Gastrocnemius medialis (tissue), 4 donors: ENCODE measurements around the gene MTAP. TPM values are rescaled to one million over a fixed set of nuclear protein-coding genes. Genes with fewer than 3 reads are reported as not detected.

Source experiments
- ATAC-seq, 2 donors: fragments of 150-250 bp; one replicate each; pipeline ENCODE4 v1.9.1; 2016
- DNase-seq, 2 donors: peaks; one replicate each; pipeline ENCODE4 v3.0.0-alpha.2; 2019
- H3K27ac ChIP-seq, 4 donors: fragments of 200-600 bp; sonication (generic); 1 replicate in 1 of 4; 2 replicates in 3 of 4; pipeline ENCODE4 v1.5.1; 2016 to 2018; ENCODE audit warnings: mild to moderate bottlenecking in 2 of 4, moderate library complexity in 1 of 4
- H3K27me3 ChIP-seq, 3 donors: fragments of 200-600 bp; sonication (generic) in 2 of 3; 1 replicate in 1 of 3; 2 replicates in 2 of 3; pipeline versions ENCODE4 v1.5.1 to v1.6.0; 2016 to 2019; ENCODE audit warnings: mild to moderate bottlenecking in 1 of 3, moderate library complexity in 1 of 3
- H3K36me3 ChIP-seq, 2 donors: fragments of 200-600 bp; sonication (generic) in 1 of 2; one replicate each; pipeline ENCODE4 v1.5.1; 2017 to 2018
- H3K4me1 ChIP-seq, 2 donors: fragments of 200-600 bp; sonication (generic) in 1 of 2; one replicate each; pipeline ENCODE4 v1.5.1; 2016 to 2017; ENCODE audit warnings: mild to moderate bottlenecking in 2 of 2
- H3K4me3 ChIP-seq, 4 donors: fragments of 200-600 bp; sonication (generic) in 3 of 4; 1 replicate in 1 of 4; 2 replicates in 3 of 4; pipeline ENCODE4 v1.5.1; 2016 to 2019; ENCODE audit warnings: mild to moderate bottlenecking in 2 of 4
- H3K9me3 ChIP-seq, 3 donors: fragments of 200-600 bp; sonication (generic) in 2 of 3; 1 replicate in 1 of 3; 2 replicates in 2 of 3; pipeline ENCODE4 v1.5.1; 2016 to 2019
- CTCF ChIP-seq, 5 experiments: fragments of 450-650 bp in 3 of 5; fragments of 200-600 bp in 2 of 5; sonication (generic) in 2 of 5; IDR thresholded peaks in 4 of 5; conservative IDR thresholded peaks in 1 of 5; 1 replicate in 4 of 5; 2 replicates in 1 of 5; pipeline ENCODE4 v1.5.1; 2016 to 2019; ENCODE audit warnings: antibody characterized with exemption in 5 of 5, mild to moderate bottlenecking in 3 of 5, moderate library complexity in 3 of 5
- POLR2A ChIP-seq, 2 donors: fragments of 450-650 bp; IDR thresholded peaks; one replicate each; pipeline ENCODE4 v1.6.1; 2017; ENCODE audit warnings: antibody characterized with exemption in 2 of 2, mild to moderate bottlenecking in 2 of 2, moderate library complexity in 2 of 2
- in situ Hi-C, 4 donors: fragments of 200-750 bp; cut with MboI; loops; one replicate each; pipeline versions ENCODE4 v1.15.0 to v1.8.0; 2017; ENCODE audit warnings: low sequenced_read_pairs in 4 of 4
- intact Hi-C: fragments of 100-400 bp; cut with DNase I; formaldehyde crosslinking; loops from one replicate; pipeline ENCODE4 v1.15.1; 2023; ENCODE audit warnings: low total_unique reads
- total RNA-seq, 4 donors: library from RNA; depleted of rRNA; stranded (reverse); fragments of >200 nt; gene quantifications; one replicate each; pipeline versions ENCODE4 v1.1.0 to v1.2.3, GENCODE V29; 2016

MTAP gene
- total RNA-seq, 4 donors from 2014 or later: 6.2 to 11.0 (median 9.4) TPM

- peaks cover 17 to 20% of the 10 kb centered on the region in 2 donors for H3K4me1 ChIP-seq
- H3K27ac ChIP-seq: no peak overlapping the region
- H3K9me3 ChIP-seq: no peaks in the 10 kb centered on the region
- DNase-seq: no peak
- ATAC-seq: no peak
- in situ Hi-C loops: no loop called here
- no peak overlapping the region for H3K4me3 ChIP-seq
- H3K27me3 ChIP-seq: peaks cover 96 to 100% (median 100%) of the 10 kb centered on the region in 3 donors
- H3K36me3 ChIP-seq: no peaks in the 10 kb centered on the region
- intact Hi-C loops: no loop called here
- TF ChIP-seq CTCF (IDR thresholded peaks at IDR 0.05 in 4 of 5, conservative IDR thresholded peaks at IDR 0.05 in 1 of 5): no peak
- TF ChIP-seq POLR2A (IDR thresholded peaks at IDR 0.05): no peak
These were observed 167.7 kb downstream of the MTAP start for GRCh38 chr9:21969951-21970799.

- Histone ChIP-seq H3K9me3 (no peaks in the 10 kb centered on the region), H3K27ac (no peak overlapping the region), H3K4me3 (no peak overlapping the region), H3K4me1 (peaks cover 13 to 18% of the 10 kb centered on the region in 2 donors), H3K36me3 (no peaks in the 10 kb centered on the region), H3K27me3 (peaks cover 96 to 100% (median 100%) of the 10 kb centered on the region in 3 donors)
- ATAC-seq (no peak), DNase-seq (no peak)
- intact Hi-C loops (no loop called here), in situ Hi-C loops (no loop called here)
- TF ChIP-seq POLR2A (IDR thresholded peaks at IDR 0.05) (no peak), CTCF (IDR thresholded peaks at IDR 0.05 in 4 of 5, conservative IDR thresholded peaks at IDR 0.05 in 1 of 5) (no peak)
These were observed 168.6 kb downstream of the MTAP start for GRCh38 chr9:21970800-21971640.

- no peak overlapping the region for H3K4me3 ChIP-seq
- H3K4me1 ChIP-seq: peaks cover 13 to 18% of the 10 kb centered on the region in 2 donors
- peaks cover 97 to 100% (median 100%) of the 10 kb centered on the region in 3 donors for H3K27me3 ChIP-seq
- no peaks in the 10 kb centered on the region for H3K9me3 ChIP-seq
- in situ Hi-C loops (no loop called here), intact Hi-C loops (no loop called here)
- DNase-seq: no peak
- no peak for TF ChIP-seq CTCF (IDR thresholded peaks at IDR 0.05 in 4 of 5, conservative IDR thresholded peaks at IDR 0.05 in 1 of 5)
- TF ChIP-seq POLR2A (IDR thresholded peaks at IDR 0.05): no peak
- H3K27ac ChIP-seq: no peak overlapping the region
- H3K36me3 ChIP-seq: no peaks in the 10 kb centered on the region
- no peak for ATAC-seq
These were observed 169.9 kb downstream of the MTAP start for GRCh38 chr9:21972361-21972760.

- no peak for DNase-seq
- H3K27ac ChIP-seq: no peak overlapping the region
- H3K9me3 ChIP-seq: no peaks in the 10 kb centered on the region
- peaks cover 13% of the 10 kb centered on the region in 2 donors for H3K4me1 ChIP-seq
- no peaks in the 10 kb centered on the region for H3K36me3 ChIP-seq
- intact Hi-C loops: loop anchor here (2.0 kb wide), 1 partner anchor 18 kb away; no protein-coding TSS in a partner anchor
- no peak for ATAC-seq
- no peak for TF ChIP-seq POLR2A (IDR thresholded peaks at IDR 0.05)
- no peak for TF ChIP-seq CTCF (IDR thresholded peaks at IDR 0.05 in 4 of 5, conservative IDR thresholded peaks at IDR 0.05 in 1 of 5)
- peaks cover 93 to 100% (median 98%) of the 10 kb centered on the region in 3 donors for H3K27me3 ChIP-seq
- in situ Hi-C loops: no loop called here
- peak overlapping the region; percentile 49 to 69 (median 54) for H3K4me3 ChIP-seq
These were observed 171.9 kb downstream of the MTAP start for GRCh38 chr9:21974343-21974721.
